Measurements from ENCODE around the gene SART1.

The SART1 gene

GRCh38 chr11:65961267-65962140 is at the start of gene SART1:
Gene SART1 (plus strand): TSS chr11:65961734. CDS start chr11:65961781, 47 bp downstream.
- TF ChIP-seq CTCF (conservative IDR thresholded peaks at IDR 0.05): no peak
- H3K27ac ChIP-seq: peak within 1 kb of the TSS; percentile 98

GRCh38 chr11:65912845-65913244 is 48.7 kb upstream of the SART1 start:
- no peak overlapping the region for H3K27ac ChIP-seq
- no peak for TF ChIP-seq CTCF (conservative IDR thresholded peaks at IDR 0.05)

- H3K27ac ChIP-seq: no peak overlapping the region
- TF ChIP-seq CTCF (conservative IDR thresholded peaks at IDR 0.05): no peak
These were observed 46.3 kb upstream of the SART1 start for GRCh38 chr11:65915101-65915820.

- no peak overlapping the region for H3K27ac ChIP-seq
These were observed 45.7 kb upstream of the SART1 start for GRCh38 chr11:65915821-65916251.

GRCh38 chr11:65916391-65916790 is 45.1 kb upstream of the SART1 start:
- TF ChIP-seq CTCF (conservative IDR thresholded peaks at IDR 0.05): no peak
- H3K27ac ChIP-seq: peak overlapping the region; percentile 100; the same call in 1 of the 2 replicates

More at GRCh38 chr11:65915821-65916251, 45.7 kb upstream of the SART1 start:
- no peak for TF ChIP-seq CTCF (conservative IDR thresholded peaks at IDR 0.05)

- H3K27ac ChIP-seq: peak overlapping the region; percentile 100; the same call in 1 of the 2 replicates
These were observed 44.5 kb upstream of the SART1 start for GRCh38 chr11:65917077-65917433.

More at GRCh38 chr11:65917077-65917433, 44.5 kb upstream of the SART1 start:
- no peak for TF ChIP-seq CTCF (conservative IDR thresholded peaks at IDR 0.05)
